IPS-20b (cell line): ENCODE results near the gene PRICKLE4.
A peak's percentile ranks its signal among the peaks of the same experiment; 100 is the strongest.

ENCODE experiments used
- H3K27ac ChIP-seq: one replicate; pipeline ENCODE4 v1.5.1; 2013; ENCODE audit warnings: low read length
- H3K27me3 ChIP-seq: 2 replicates; pipeline ENCODE4 v1.6.1; 2013; ENCODE audit warnings: mild to moderate bottlenecking, low read length, inconsistent platforms; ENCODE audit not compliant: insufficient read depth
- H3K36me3 ChIP-seq: 2 replicates; pipeline ENCODE4 v1.6.1; 2013; ENCODE audit warnings: low read depth, mild to moderate bottlenecking, inconsistent platforms, low read length, moderate library complexity; ENCODE audit not compliant: insufficient read depth
- H3K4me1 ChIP-seq: 2 replicates; pipeline ENCODE4 v1.6.1; 2013; ENCODE audit warnings: mild to moderate bottlenecking, control low read depth, inconsistent platforms, low read length, moderate library complexity; ENCODE audit not compliant: insufficient read depth
- H3K4me3 ChIP-seq: 2 replicates; pipeline ENCODE4 v1.5.1; 2013; ENCODE audit warnings: mild to moderate bottlenecking, low read length, inconsistent platforms
- H3K9ac ChIP-seq: 2 replicates; pipeline ENCODE4 v1.6.1; 2013; ENCODE audit warnings: low read depth, mild to moderate bottlenecking, inconsistent platforms, low read length, moderate library complexity
- H3K9me3 ChIP-seq: 2 replicates; pipeline ENCODE4 v1.6.1; 2013; ENCODE audit warnings: mild to moderate bottlenecking, low read depth, low read length, inconsistent platforms; ENCODE audit not compliant: insufficient read depth

The PRICKLE4 gene

GRCh38 chr6:41767112-41767833, 13.3 kb upstream of the PRICKLE4 start:
- no peaks in the 10 kb centered on the region for H3K9me3 ChIP-seq
- H3K27ac ChIP-seq = no peak overlapping the region
- H3K4me1 ChIP-seq = 0 out of 2 replicates have a peak, but pooled peaks cover 2% of the 10 kb centered on the region
- no peak overlapping the region for H3K9ac ChIP-seq
- H3K36me3 ChIP-seq = peaks cover 1% of the 10 kb centered on the region; the same call in 1 of the 2 replicates
- H3K4me3 ChIP-seq = no peak overlapping the region
- no peaks in the 10 kb centered on the region for H3K27me3 ChIP-seq

- no peaks in the 10 kb centered on the region for H3K9me3 ChIP-seq
- H3K36me3 ChIP-seq = peaks cover 7% of the 10 kb centered on the region; the same call in 1 of the 2 replicates
- no peak overlapping the region for H3K27ac ChIP-seq
- H3K4me3 ChIP-seq = no peak overlapping the region
- H3K4me1 ChIP-seq = 0 out of 2 replicates have a peak, but pooled peaks cover 2% of the 10 kb centered on the region
- H3K27me3 ChIP-seq = no peaks in the 10 kb centered on the region
- no peak overlapping the region for H3K9ac ChIP-seq
Observed at GRCh38 chr6:41768545-41769308, 11.9 kb upstream of the PRICKLE4 start.

DNA sequence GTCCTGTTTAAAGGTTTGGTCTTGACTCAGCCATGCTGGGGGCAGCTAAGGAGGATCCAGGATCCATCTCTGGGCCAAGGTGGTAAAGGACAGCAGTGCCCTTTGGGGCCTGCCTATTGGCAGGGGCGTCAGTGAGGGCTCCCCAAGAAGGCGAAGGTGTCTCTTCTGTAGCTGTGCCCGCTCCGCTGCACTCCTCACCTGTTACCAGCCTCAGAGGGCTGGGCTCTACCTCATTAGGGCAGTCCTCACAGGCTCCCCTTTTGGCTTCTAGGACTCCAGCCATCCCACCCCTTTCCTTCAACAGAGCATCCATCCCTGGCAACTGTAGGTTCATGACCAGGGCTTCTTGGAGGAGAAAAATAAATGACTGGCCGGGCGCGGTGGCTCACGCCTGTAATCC, 11.2 kb upstream of the PRICKLE4 start:
- Histone ChIP-seq H3K27ac (no peak overlapping the region), H3K4me1 (0 out of 2 replicates have a peak, but pooled peaks cover 2% of the 10 kb centered on the region), H3K9ac (no peak overlapping the region), H3K4me3 (no peak overlapping the region), H3K36me3 (peaks cover 11% of the 10 kb centered on the region; the same call in 1 of the 2 replicates), H3K9me3 (no peaks in the 10 kb centered on the region), H3K27me3 (no peaks in the 10 kb centered on the region)

DNA sequence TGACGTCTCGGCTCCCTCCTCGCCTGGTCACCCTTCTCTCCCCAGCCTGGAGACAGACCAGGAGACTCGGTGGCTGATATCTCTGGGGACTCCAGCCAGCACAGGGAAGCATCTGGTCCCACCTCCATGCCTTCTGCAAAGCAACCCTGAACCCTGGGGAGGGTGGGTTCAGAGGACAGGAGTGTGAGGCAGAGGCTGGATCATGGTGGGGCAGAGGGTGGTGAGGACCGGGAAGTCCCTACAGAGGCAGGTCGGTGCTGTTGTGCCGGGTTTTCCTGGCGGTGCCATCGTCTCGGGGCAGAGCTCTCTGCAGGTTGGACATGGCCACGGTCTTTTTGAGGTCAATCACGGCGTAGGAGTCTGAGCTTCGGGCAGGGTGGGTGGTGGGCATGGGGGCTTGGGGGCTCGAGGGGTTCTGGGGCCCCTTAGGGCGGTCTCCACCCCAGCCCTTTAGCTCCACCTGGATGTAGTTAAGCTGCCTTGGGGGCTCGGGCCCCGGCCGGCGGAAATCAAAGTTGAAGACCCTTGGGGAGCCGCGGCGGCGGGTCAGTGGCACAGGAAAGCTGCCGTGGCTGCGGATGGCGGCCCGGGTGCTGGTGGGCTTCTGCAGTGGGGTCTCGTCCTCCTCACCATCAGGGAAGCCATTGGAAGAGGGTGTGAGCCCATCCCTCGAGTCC, 10.1 kb upstream of the PRICKLE4 start:
- Histone ChIP-seq H3K27ac (no peak overlapping the region), H3K9me3 (no peaks in the 10 kb centered on the region), H3K4me1 (0 out of 2 replicates have a peak, but pooled peaks cover 2% of the 10 kb centered on the region), H3K27me3 (no peaks in the 10 kb centered on the region), H3K4me3 (no peak overlapping the region), H3K9ac (no peak overlapping the region), H3K36me3 (peaks cover 20% of the 10 kb centered on the region)

- peaks cover 20% of the 10 kb centered on the region for H3K36me3 ChIP-seq
- no peak overlapping the region for H3K27ac ChIP-seq
- H3K4me3 ChIP-seq = no peak overlapping the region
- no peaks in the 10 kb centered on the region for H3K9me3 ChIP-seq
- no peak overlapping the region for H3K9ac ChIP-seq
- no peaks in the 10 kb centered on the region for H3K27me3 ChIP-seq
- H3K4me1 ChIP-seq = 0 out of 2 replicates have a peak, but pooled peaks cover 2% of the 10 kb centered on the region
Observed at GRCh38 chr6:41771058-41771983, 9.3 kb upstream of the PRICKLE4 start.

DNA sequence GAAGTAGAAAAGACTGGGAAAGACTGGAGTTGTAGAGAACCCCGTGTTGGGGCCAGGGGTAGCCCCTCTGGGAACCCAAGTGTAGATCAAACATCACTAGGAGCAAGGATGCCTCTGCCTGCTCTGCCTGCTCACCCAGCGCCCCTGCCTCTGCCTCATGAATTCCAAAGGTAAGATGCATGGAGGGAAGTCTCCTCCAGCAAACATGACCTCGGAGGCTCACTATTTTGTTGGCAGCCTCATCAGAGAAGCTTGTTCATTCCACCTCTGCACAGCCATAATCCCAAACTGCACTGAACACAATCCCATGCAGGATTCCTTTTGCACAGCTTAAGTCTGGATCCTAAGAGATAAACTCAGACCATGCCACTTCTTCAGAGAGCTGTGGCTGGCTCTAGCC, 5.7 kb upstream of the PRICKLE4 start:
- Histone ChIP-seq H3K9ac (no peak overlapping the region), H3K9me3 (no peaks in the 10 kb centered on the region), H3K36me3 (peaks cover 27% of the 10 kb centered on the region), H3K4me3 (no peak overlapping the region), H3K27ac (no peak overlapping the region), H3K4me1 (peaks cover 5% of the 10 kb centered on the region; the same call in 1 of the 2 replicates), H3K27me3 (no peaks in the 10 kb centered on the region; the same call in 1 of the 2 replicates)

DNA sequence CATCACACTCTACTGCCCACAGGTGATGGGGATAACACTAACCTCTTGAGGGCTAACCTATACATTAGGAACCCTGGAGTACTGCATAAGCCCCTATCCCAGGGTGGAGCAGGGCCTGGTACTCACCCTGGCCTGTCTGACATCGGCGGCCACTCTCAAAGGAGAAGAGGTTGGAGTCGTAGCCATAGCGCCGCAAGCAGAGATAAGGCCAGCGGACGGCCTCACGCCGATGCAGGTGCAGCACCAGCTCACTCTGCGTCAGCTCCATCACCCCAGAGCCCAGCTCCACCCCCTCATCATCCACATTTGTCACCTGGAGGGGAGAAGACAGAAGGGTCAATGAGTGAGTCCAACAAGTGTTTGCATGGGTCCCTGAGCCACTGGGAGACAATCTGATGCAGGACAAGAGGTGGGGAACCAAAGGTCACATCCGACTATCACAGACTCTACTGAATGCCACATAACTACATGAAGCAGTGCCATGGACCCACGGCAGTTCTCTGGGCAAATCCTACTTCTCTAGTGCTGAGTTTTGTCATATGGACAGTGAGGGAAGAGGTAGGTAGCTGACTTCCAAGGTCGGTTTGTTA, 5.2 kb upstream of the PRICKLE4 start:
- H3K9ac ChIP-seq = no peak overlapping the region
- no peaks in the 10 kb centered on the region; the same call in 1 of the 2 replicates for H3K27me3 ChIP-seq
- peaks cover 5% of the 10 kb centered on the region; the same call in 1 of the 2 replicates for H3K4me1 ChIP-seq
- H3K9me3 ChIP-seq = no peaks in the 10 kb centered on the region
- no peak overlapping the region for H3K27ac ChIP-seq
- no peak overlapping the region for H3K4me3 ChIP-seq
- peaks cover 27% of the 10 kb centered on the region for H3K36me3 ChIP-seq

DNA sequence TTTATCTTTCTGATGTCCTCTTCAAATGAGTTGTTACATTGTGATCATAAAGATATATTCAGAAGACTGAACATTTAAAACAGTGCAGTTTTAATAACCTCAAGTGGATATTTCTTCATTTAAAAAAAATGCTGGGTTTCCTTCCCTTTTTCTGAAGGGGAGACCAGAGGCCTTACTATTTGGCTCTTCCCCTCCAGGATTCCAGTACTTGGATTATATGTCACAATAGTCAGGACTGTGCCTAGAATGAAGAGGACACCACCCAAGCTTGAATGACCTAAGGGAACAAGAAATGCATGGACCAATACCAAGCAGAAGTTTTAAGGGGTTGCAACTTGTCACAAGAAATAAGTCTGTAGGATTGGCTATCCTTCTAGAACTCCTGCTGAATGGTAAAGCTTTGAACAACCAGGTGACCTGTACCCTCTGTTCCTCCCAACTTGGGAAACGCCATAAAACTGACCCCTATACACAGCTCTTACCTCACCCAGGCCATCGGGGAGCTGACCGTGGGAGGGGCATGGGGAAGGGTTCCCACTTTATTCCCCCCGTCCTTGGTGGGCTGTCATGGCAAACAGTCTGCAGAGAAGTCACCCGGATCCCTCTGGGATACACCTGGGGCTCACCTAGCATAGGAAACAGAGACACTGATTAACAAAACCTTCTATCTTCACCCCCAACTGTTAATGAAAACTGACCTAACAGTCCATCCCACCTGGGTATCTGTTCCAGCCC, 2.9 kb upstream of the PRICKLE4 start:
- no peak overlapping the region for H3K27ac ChIP-seq
- no peak overlapping the region for H3K4me3 ChIP-seq
- peaks cover 11% of the 10 kb centered on the region; the same call in 1 of the 2 replicates for H3K4me1 ChIP-seq
- H3K36me3 ChIP-seq = peaks cover 21% of the 10 kb centered on the region
- H3K9me3 ChIP-seq = no peaks in the 10 kb centered on the region
- H3K27me3 ChIP-seq = peaks cover 18% of the 10 kb centered on the region
- H3K9ac ChIP-seq = no peak overlapping the region

DNA sequence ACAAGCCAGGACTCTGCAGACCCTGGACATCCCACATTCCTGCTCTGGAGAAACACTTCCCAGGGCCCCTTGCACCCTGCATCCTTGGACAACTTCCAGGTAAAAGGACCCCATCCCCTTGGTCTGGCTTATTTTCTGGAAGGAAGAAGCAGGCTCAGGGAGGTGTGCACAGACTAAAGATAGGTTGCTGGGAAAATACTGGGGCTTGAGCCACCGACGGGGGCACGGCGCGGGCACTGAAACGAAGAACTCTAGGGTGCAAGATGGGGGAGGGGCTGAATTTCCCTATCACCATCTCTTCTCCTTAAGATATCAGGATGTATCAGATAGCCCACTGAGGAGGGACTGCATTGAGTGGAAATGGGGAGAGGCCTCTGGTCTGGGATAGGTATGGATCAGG, 1.7 kb upstream of the PRICKLE4 start:
- peaks cover 11% of the 10 kb centered on the region; the same call in 1 of the 2 replicates for H3K4me1 ChIP-seq
- peak overlapping the region; percentile 85 for H3K4me3 ChIP-seq
- H3K9me3 ChIP-seq = no peaks in the 10 kb centered on the region
- H3K27ac ChIP-seq = no peak overlapping the region
- peaks cover 20% of the 10 kb centered on the region for H3K36me3 ChIP-seq
- H3K9ac ChIP-seq = peak overlapping the region; percentile 77; the same call in 1 of the 2 replicates
- peaks cover 30% of the 10 kb centered on the region for H3K27me3 ChIP-seq

DNA sequence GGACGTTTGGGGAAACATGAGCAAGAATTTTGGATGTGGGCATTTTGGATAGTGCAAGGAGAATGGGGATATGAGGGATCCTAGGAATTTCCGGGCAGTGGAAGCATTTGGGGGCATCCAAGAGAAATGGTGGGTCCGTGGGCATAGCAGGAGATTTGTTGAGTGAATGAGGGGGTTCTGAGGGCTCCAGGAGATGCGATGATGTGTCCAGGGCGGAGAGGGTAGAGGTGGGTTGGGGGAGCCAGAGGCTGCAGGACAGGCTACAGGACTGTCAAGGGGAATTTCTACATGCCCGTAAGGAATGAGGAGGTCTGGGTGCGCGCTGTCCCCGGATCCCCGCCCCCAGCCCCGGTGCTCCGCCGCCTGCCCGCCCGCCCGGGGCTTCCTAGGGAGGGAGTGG, 1.2 kb upstream of the PRICKLE4 start:
- no peak overlapping the region for H3K27ac ChIP-seq
- peaks cover 17% of the 10 kb centered on the region for H3K36me3 ChIP-seq
- H3K27me3 ChIP-seq = peaks cover 34% of the 10 kb centered on the region
- peak overlapping the region; percentile 77; the same call in 1 of the 2 replicates for H3K9ac ChIP-seq
- H3K4me1 ChIP-seq = peaks cover 11% of the 10 kb centered on the region; the same call in 1 of the 2 replicates
- no peaks in the 10 kb centered on the region for H3K9me3 ChIP-seq
- H3K4me3 ChIP-seq = peak overlapping the region; percentile 85
